Heart left ventricle (tissue), 16 donors: ENCODE measurements around the gene OAS3. TPM values are rescaled to one million over a fixed set of nuclear protein-coding genes. Genes with fewer than 3 reads are reported as not detected.
"Not testable (repeated sequence)": the region's sequence is repeated elsewhere in the genome, so short reads cannot be mapped to it uniquely, and the experiment has no call there.

ENCODE experiments used
- ATAC-seq, 4 donors: fragments of 200-7000 bp; cut with Tn5 transposase; one replicate each; pipeline ENCODE4 v1.9.1; 2020 to 2022; ENCODE audit warnings: moderate library complexity in 4 of 4, mild to moderate bottlenecking in 3 of 4, moderate number of reproducible peaks in 1 of 4
- DNase-seq, 5 donors: peaks; one replicate each; pipeline ENCODE4 v3.0.0-alpha.2; 2020
- H3K27ac ChIP-seq, 12 donors: fragments of 200-600 bp; sonication (generic) in 4 of 12; one replicate each; pipeline versions ENCODE4 v1.5.0 to v1.8.0; 2016 to 2022; ENCODE audit warnings: mild to moderate bottlenecking in 2 of 12
- H3K27me3 ChIP-seq, 9 donors: fragments of 200-600 bp; sonication (generic) in 2 of 9; one replicate each; pipeline versions ENCODE4 v1.5.1 to v1.8.0; 2016 to 2022; ENCODE audit warnings: mild to moderate bottlenecking in 3 of 9
- H3K36me3 ChIP-seq, 9 donors: fragments of 200-600 bp; sonication (generic) in 2 of 9; one replicate each; pipeline versions ENCODE4 v1.5.0 to v1.8.0; 2018 to 2022; ENCODE audit warnings: mild to moderate bottlenecking in 2 of 9
- H3K4me1 ChIP-seq, 12 donors: fragments of 200-600 bp; sonication (generic) in 4 of 12; one replicate each; pipeline versions ENCODE4 v1.5.0 to v1.8.0; 2016 to 2022; ENCODE audit warnings: mild to moderate bottlenecking in 3 of 12
- H3K4me3 ChIP-seq, 12 donors: fragments of 200-600 bp; sonication (generic) in 4 of 12; one replicate each; pipeline versions ENCODE4 v1.5.0 to v1.8.0; 2017 to 2022; ENCODE audit warnings: mild to moderate bottlenecking in 9 of 12, moderate library complexity in 4 of 12
- H3K9me3 ChIP-seq, 12 donors: fragments of 200-600 bp; sonication (generic) in 4 of 12; one replicate each; pipeline versions ENCODE4 v1.5.0 to v1.8.0; 2016 to 2022; ENCODE audit warnings: mild to moderate bottlenecking in 1 of 12
- POLR2A ChIP-seq, 2 donors: fragments of 450-650 bp; IDR thresholded peaks; one replicate each; pipeline ENCODE4 v1.6.1; 2017; ENCODE audit warnings: antibody characterized with exemption in 2 of 2, mild to moderate bottlenecking in 2 of 2, moderate library complexity in 2 of 2
- WGBS, 4 donors: extraction: QIAGEN DNeasy Blood & Tissue Kit in 2 of 4; methylation state at CpG; one replicate each; pipeline versions ENCODE4 v1.1.5 to v1.1.7; 2013 to 2018; 5-methylcytosine and 5-hydroxymethylcytosine counted together
- intact Hi-C, 10 donors: fragments of 100-400 bp; cut with DNase I; formaldehyde crosslinking; loops; one replicate each; pipeline versions ENCODE4 v1.11.1 to v1.14.2; 2022
- polyA plus RNA-seq, 2 donors: library from polyadenylated mRNA; stranded (reverse); fragments of 200-250 nt; gene quantifications; one replicate each; pipeline ENCODE4 v1.2.3, GENCODE V29; 2013
- total RNA-seq, 9 donors: library from RNA; depleted of rRNA in 2 of 9; stranded (reverse); fragments of >200 nt in 2 of 9; fragmentation: NEBNext Ultra II Directional in 3 of 9; extraction: Animal tissue kit (Norgen Biotek cat#: 25700) in 3 of 9; gene quantifications; one replicate each; pipeline versions ENCODE4 v1.1.0 to v1.2.4, GENCODE V29; 2016 to 2023
- TF ChIP-seq, protein P1 (sequence below), 12 donors: fragments of 200-600 bp; sonication (generic) in 4 of 12; IDR thresholded peaks; one replicate each; pipeline versions ENCODE4 v1.5.0 to v1.8.0; 2018 to 2022; ENCODE audit warnings: antibody characterized with exemption in 12 of 12, mild to moderate bottlenecking in 5 of 12
- donor health status: ischemic (EF 13 %, LVEDD 7.1; RV severe dilation, severe dysfunction).
- donor health status: healthy with polysubstance abuse.
- donor health status: DM: no; HTN: yes; CAD: no.
- donor health status: DM: no; HTN: no; CAD: no.
- donor health status: ischemic (EF 25% LVEDD 6.9; RV normal size, moderate dysfunction).
- donor health status: ischemic (EF 25% LVEDD 5.7; RV mildly dilated, moderate dysfunction).
- donor health status: healthy.
- donor health status: DM: yes; HTN: yes; CAD: no.
- donor health status: ischemic (EF 35%, LVEDD 5.7; RV mildly dilated, moderate dysfunction).
- donor health status: nonischemic (EF 11% LVEDD 7.7; RV severe dilation, severe dysfunction).
- donor health status: DM: yes; HTN: yes; CAD: no.
- donor health status: PGD.
- donor health status: ischemic (EF 29% LVEDD 5.4; RV normal size, mild dysfunction).
- donor health status: nonischemic (EF 23%, LVEDD 6.1; RV moderate dilation, normal function).

Gene OAS3
- total and polyA plus RNA-seq, 11 donors, result 4.1 to 45.1 (median 7.5) TPM

DNA sequence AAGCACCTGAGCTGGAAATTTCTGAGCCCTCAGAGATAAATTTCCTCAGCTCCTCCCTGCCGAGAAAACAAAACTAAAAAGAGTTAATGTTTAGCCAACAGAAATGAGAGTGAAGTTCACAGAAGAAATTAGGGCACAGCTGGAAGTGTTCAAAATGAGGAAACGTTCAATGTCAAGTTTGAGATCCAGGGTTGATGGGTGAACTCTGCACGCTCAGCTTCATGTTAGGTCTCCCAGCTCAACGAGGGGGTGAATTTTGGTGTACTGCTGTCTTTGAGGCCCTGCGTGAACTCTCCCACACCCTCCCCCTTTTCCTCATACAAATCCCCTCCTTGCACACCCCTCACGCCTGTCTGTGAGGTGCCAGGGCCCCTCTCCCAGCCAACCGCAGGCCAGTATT is 13.3 kb upstream of the OAS3 start:
- intact Hi-C loops, result no loop called here
- 43 to 56% (median 50%) methylated on average over 7 of the region's 7 CpGs for WGBS, 4 donors
- Histone ChIP-seq H3K27me3 (no peaks in the 10 kb centered on the region), H3K36me3 (peaks cover 0 to 32% (median 8%) of the 10 kb centered on the region in 9 donors), H3K4me1 (peaks cover 0 to 6% (median 0%) of the 10 kb centered on the region in 12 donors), H3K9me3 (peaks cover 0 to 5% (median 0%) of the 10 kb centered on the region in 12 donors), H3K27ac (peak overlapping the region in 1 of 12 donors; percentile 33), H3K4me3 (peak overlapping the region in 2 of 12 donors; percentile 5 to 12)
- TF ChIP-seq, protein P1, sequence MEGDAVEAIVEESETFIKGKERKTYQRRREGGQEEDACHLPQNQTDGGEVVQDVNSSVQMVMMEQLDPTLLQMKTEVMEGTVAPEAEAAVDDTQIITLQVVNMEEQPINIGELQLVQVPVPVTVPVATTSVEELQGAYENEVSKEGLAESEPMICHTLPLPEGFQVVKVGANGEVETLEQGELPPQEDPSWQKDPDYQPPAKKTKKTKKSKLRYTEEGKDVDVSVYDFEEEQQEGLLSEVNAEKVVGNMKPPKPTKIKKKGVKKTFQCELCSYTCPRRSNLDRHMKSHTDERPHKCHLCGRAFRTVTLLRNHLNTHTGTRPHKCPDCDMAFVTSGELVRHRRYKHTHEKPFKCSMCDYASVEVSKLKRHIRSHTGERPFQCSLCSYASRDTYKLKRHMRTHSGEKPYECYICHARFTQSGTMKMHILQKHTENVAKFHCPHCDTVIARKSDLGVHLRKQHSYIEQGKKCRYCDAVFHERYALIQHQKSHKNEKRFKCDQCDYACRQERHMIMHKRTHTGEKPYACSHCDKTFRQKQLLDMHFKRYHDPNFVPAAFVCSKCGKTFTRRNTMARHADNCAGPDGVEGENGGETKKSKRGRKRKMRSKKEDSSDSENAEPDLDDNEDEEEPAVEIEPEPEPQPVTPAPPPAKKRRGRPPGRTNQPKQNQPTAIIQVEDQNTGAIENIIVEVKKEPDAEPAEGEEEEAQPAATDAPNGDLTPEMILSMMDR (IDR thresholded peaks at IDR 0.05), result no peak
- no peak for TF ChIP-seq POLR2A (IDR thresholded peaks at IDR 0.05)
- no peak for DNase-seq
- peak in 1 of 4 donors; percentile 10 for ATAC-seq

DNA sequence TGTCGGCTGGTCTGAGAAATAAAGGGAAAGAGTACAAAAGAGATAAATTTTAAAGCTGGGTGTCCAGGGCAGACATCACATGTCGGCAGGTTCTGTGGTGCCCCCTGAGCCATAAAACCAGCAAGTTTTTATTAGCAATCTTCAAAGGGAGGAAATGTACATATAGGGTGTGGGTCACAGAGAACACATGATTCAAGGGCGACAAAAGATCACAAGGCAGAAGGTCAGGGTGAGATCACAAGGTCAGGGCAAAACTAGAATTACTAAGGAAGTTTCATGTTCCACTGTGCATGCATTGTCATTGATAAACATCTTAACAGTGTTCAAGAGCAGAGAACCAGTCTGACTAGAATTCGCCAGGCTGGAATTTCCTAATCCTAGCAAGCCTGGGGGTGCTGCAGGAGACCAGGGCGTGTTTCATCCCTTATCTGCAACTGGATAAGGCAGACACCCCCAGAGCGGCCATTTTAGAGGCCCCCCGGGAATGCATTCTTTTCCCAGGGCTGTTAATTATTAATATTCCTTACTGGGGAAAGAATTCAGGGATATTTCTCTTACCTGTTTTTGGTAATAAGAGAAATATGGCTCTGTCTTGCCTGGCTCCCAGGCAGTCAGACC is 11.7 kb upstream of the OAS3 start:
- DNase-seq, H3K9me3 ChIP-seq, H3K4me3 ChIP-seq, intact Hi-C loops, H3K27me3 ChIP-seq, ATAC-seq, H3K27ac ChIP-seq, H3K4me1 ChIP-seq: not testable (repeated sequence)
- 72 to 82% (median 77%) methylated on average over 7 of the region's 7 CpGs for WGBS, 4 donors
- peaks cover 0 to 16% (median 0%) of the 10 kb centered on the region in 9 donors for H3K36me3 ChIP-seq

DNA sequence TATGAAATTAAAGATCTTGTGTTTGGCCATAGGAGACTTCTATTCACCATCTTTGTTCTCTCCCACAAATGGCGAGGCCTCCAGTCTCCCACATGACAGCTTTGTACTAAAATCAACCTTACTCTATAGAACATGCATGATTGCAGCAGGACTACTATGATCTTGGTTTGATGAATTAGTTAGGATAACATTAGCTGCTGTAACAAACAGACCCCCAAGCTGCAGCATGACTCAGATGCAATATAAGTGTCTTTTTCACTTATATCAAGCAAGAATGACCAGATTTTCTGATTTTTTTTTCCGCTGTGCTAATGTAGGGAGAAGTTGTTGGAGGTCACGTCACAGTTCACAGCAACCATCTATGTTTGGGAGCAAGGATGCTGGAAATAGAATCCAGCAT is 10.8 kb upstream of the OAS3 start:
- Histone ChIP-seq H3K36me3 (peaks cover 0 to 18% (median 0%) of the 10 kb centered on the region in 9 donors), H3K27ac (no peak overlapping the region), H3K4me1 (peaks cover 0 to 6% (median 0%) of the 10 kb centered on the region in 12 donors), H3K27me3 (no peaks in the 10 kb centered on the region), H3K4me3 (no peak overlapping the region), H3K9me3 (peaks cover 0 to 5% (median 0%) of the 10 kb centered on the region in 12 donors)
- intact Hi-C loops, result no loop called here
- DNase-seq (no peak), ATAC-seq (no peak)
- 63 to 78% (median 66%) methylated on average over 3 of the region's 3 CpGs for WGBS, 4 donors
- no peak for TF ChIP-seq POLR2A (IDR thresholded peaks at IDR 0.05)
- TF ChIP-seq, protein P1 (IDR thresholded peaks at IDR 0.05), result no peak

DNA sequence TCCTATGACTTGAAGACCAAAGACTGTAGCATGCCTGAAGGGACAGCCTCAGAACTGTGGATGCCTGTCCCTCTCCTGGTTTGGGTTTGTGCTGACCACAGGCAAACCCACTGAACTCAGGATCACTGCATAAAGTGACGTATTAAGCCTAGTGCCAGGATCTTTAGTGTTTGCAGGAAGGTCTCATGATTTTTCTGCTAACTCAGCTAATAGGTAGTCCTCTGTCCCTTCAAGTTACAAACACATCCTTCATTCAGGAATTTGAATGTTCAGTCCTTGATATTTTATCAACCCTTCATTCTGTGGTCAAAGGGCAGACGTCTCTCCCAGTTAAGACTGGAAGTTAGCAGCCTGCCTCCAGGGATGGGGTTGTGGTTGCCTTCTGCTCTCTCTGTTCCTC is 10.3 kb upstream of the OAS3 start:
- DNase-seq, result no peak
- Histone ChIP-seq H3K4me3 (no peak overlapping the region), H3K9me3 (peaks cover 0 to 5% (median 0%) of the 10 kb centered on the region in 12 donors), H3K36me3 (peaks cover 0 to 16% (median 0%) of the 10 kb centered on the region in 9 donors), H3K27ac (no peak overlapping the region), H3K27me3 (no peaks in the 10 kb centered on the region), H3K4me1 (peaks cover 0 to 6% (median 0%) of the 10 kb centered on the region in 12 donors)
- TF ChIP-seq, protein P1 (IDR thresholded peaks at IDR 0.05), result no peak
- no peak for TF ChIP-seq POLR2A (IDR thresholded peaks at IDR 0.05)
- intact Hi-C loops, result no loop called here
- WGBS, 4 donors, result 47 to 79% (median 61%) methylated on average over 2 of the region's 2 CpGs
- no peak for ATAC-seq
